Stimulated activated CD4-positive, alpha-beta T cell treated with anti-CD3 and anti-CD28 coated beads, Interleukin-2, amount 100 ng/mL, for 24 hours (primary cell): ENCODE data around the gene GATC.
"Not testable (repeated sequence)": the region's sequence is repeated elsewhere in the genome, so short reads cannot be mapped to it uniquely, and the experiment has no call there.

Experiments used
- DNase-seq, 2 donors: peaks; one replicate each; pipeline ENCODE4 v3.0.0-alpha.2; 2020

Gene GATC

GRCh38 chr12:120437735-120438494, 8.3 kb upstream of the GATC start, which contains the start of gene COX6A1:
Gene COX6A1, plus strand, starts transcription at chr12:120438113. Its CDS starts 14 bp downstream, at chr12:120438127.
- peak; percentile 97 to 98 for DNase-seq

- DNase-seq = no peak
Observed at GRCh38 chr12:120438495-120439198, 7.6 kb upstream of the GATC start.

GRCh38 chr12:120439646-120440247, 6.5 kb upstream of the GATC start:
- DNase-seq = peak; percentile 73 to 80

GRCh38 chr12:120444676-120445075, 1.6 kb upstream of the GATC start:
- DNase-seq = no peak

- not testable (repeated sequence) for DNase-seq
Observed at GRCh38 chr12:120446844-120447178, 567 bp downstream of the GATC start.

- no peak for DNase-seq
Observed at GRCh38 chr12:120447992-120448391, 1.7 kb downstream of the GATC start.

- DNase-seq = not testable (repeated sequence)
Observed at GRCh38 chr12:120452524-120452923, 6.3 kb downstream of the GATC start.

GRCh38 chr12:120453060-120453750, 7.0 kb downstream of the GATC start:
- no peak for DNase-seq

- no peak for DNase-seq
Observed at GRCh38 chr12:120453977-120454376, 7.7 kb downstream of the GATC start.

GRCh38 chr12:120455302-120455701, 9.1 kb downstream of the GATC start:
- DNase-seq = no peak

GRCh38 chr12:120457133-120457532, 10.9 kb downstream of the GATC start:
- no peak for DNase-seq

GRCh38 chr12:120460157-120460556, 13.9 kb downstream of the GATC start:
- no peak for DNase-seq

GRCh38 chr12:120462099-120462640, 15.9 kb downstream of the GATC start:
- DNase-seq = no peak

GRCh38 chr12:120463712-120464111, 17.5 kb downstream of the GATC start:
- DNase-seq = no peak

- DNase-seq = no peak
Observed at GRCh38 chr12:120465756-120466155, 19.5 kb downstream of the GATC start.

- peak; percentile 44 to 46 for DNase-seq
Observed at GRCh38 chr12:120466560-120467315, 20.5 kb downstream of the GATC start.

- no peak for DNase-seq
Observed at GRCh38 chr12:120467439-120467838, 21.2 kb downstream of the GATC start.

- peak; percentile 23 to 34 for DNase-seq
Observed at GRCh38 chr12:120468325-120468820, 22.1 kb downstream of the GATC start.

- DNase-seq = peak; percentile 52 to 58
Observed at GRCh38 chr12:120468821-120469449, 22.7 kb downstream of the GATC start.

- DNase-seq = peak; percentile 97 to 98
Observed at GRCh38 chr12:120469450-120470149, 23.4 kb downstream of the GATC start, which contains the start of gene SRSF9. Gene SRSF9, minus strand, starts transcription at chr12:120469748. Its CDS starts 139 bp downstream, at chr12:120469609.
